GM19467 (cell line): ENCODE results near the gene TMEM238L.

ENCODE experiments used
- ATAC-seq: cut with Tn5 transposase; IDR thresholded peaks from one replicate; pipeline ENCODE4 v1.9.1; 2021; ENCODE audit warnings: mild to moderate bottlenecking, moderate library complexity; ENCODE audit not compliant: unreplicated experiment

The TMEM238L gene

DNA sequence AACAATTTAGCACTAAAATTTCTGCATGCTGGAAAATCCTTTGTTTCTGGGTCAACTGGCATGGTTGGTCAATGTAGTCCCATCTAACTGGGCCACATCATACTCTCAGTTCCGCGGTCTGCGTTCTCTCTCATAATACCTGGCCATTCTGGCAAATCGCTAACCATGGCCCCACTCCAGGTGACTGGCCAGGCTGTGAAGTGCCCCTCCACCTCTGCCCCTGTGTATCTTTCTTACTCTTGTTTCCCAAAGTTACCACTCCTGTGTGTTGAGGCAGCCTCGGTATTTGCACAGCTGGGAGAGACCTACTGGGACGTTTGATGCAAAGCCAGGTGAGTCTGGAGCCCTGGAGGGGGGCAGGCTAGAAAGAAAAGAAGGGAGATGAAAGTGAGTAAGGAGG is 2.0 kb upstream of the TMEM238L start:
- no peak for ATAC-seq

GRCh38 chr17:10804546-10804945 is 647 bp upstream of the TMEM238L start:
- no peak for ATAC-seq

DNA sequence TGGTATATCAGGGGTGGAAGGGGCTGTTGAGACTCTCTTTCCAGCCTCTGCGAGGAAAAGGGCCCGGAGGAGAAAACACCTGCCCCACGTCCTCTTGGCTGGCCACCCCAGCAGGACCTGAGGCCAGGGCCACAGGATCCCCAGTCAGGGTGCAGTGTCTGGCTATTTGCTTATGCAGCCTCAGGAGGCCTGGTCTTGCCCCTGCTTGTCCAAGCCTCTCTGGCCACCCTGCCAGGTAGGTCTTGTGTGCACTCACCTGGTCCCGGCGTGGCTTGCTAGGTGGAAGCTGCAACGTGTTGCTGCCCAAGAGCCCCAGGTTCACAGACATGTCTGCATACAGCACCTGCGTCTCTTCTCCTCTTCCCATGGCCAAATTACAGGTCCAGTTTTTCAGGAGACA is 549 bp downstream of the TMEM238L start:
- ATAC-seq, result no peak

GRCh38 chr17:10802496-10803284 is 1.2 kb downstream of the TMEM238L start:
- ATAC-seq, result no peak

DNA sequence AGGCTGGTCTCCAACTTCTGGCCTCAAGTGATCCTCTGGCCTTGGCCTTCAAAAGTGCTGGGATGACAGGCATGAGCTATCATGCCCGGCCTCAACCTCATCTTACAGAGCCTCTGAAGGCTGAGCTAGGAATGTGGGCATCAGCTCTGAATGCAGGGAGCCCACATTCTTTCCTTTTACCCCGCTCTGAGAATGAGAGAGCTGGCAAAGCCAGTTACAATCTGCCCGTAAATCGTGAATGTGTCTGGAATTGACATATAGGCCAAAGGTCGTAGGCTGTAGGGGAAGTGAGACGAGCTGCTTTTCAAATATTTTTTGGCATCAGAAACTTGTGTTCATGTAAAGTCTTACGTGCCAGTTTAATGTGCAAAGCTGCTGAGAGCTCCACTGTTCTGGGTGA is 4.5 kb downstream of the TMEM238L start:
- no peak for ATAC-seq

DNA sequence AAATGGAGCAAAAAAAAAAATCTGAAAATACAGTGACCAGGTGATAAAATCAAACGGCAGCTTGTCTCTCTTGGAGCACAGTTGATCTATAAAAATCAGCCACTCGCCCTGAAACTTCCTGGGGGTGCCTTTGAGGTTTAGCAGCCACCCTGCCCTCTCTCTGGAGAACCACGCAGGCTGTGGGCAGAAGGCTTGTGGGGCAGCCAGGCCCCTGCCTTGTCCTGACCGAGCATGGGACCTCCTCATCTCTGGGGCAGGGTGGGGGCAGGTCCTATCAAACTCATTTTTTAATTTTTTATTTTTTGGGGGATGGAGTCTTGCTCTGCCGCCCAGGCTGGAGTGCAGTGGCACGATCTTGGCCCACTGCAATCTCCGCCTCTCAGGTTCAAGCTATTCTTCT is 5.0 kb downstream of the TMEM238L start:
- ATAC-seq, result no peak

- no peak for ATAC-seq
Observed at GRCh38 chr17:10798332-10798749, 5.6 kb downstream of the TMEM238L start.

DNA sequence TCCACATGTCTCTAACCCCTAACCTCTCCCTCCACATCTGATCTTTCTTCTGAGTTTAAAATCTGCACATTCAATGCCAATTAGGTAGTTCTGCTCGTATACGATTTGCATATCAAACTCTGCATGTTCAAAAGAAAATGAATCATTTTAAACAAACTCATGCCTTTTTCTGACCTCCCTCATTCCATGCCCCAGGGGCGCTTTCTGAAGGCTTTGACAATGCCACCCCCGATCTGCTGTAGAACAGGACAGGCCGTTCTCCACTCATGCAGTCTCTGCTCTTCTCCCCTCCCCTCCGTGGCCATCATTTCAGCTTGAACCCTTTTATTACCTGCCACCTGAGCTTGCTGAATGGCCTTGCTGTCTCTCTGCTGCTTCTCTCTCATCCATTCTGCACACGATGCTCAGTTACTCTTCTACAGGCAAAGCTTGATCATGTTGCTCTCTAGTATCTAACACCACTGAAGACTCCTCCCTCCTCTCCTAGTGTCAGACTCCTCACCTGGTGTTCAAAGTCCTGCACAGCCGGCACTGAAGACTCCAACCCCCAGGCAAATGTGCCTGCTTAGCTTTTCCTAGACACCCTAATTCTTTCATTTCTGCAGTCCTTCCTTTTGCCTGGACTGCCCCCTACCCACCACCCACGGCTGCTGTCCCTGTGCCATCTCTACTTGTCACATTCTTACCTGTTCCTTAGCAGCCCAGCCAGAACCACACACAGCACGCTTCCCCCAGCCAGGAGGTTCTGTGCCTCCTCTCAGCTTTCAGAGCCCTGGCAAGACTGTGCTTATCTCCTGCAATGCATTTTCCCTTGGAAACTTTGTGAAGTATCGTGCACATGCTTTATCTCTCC is 6.2 kb downstream of the TMEM238L start:
- no peak for ATAC-seq

GRCh38 chr17:10793816-10794215 is 10.1 kb downstream of the TMEM238L start:
- no peak for ATAC-seq

DNA sequence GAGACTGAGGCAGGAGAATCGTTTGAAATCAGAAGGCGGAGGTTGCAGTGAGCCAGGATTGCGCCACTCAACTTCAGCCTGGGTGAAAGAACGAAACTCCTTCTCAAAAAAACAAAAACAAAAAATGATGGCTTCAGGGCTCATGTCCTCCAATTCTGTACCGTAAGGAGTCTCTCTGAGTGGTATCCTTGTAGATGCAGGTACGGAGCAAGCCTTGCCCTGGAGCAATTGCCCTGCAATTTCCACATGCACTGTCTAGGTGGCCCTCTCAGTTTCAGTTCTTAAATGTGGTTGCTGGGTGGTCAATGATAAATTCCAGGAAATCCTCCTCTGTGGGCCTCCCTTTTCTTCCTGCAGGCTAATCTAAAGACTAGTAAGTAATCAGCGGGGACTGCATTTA is 10.6 kb downstream of the TMEM238L start:
- ATAC-seq, result no peak

DNA sequence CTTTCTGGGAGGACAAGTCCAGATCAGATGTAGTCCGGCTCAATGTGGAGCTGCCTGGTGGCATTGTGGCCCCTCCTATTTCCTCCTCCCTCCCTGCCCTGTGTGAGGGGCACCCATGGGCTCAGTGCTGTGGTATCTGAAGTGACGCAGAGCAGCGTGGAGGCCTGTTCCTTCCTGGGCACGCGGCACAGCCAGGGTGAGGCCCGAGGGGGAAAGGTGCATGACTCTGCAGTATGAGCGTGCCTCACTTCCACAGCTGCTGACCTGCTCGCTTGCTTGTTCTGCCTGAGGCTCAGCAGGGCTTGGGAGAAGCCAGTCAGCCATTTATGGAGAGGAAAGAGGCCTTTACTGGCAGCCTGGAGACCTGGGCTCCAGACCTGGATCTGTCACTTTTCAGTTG is 11.7 kb downstream of the TMEM238L start:
- no peak for ATAC-seq

DNA sequence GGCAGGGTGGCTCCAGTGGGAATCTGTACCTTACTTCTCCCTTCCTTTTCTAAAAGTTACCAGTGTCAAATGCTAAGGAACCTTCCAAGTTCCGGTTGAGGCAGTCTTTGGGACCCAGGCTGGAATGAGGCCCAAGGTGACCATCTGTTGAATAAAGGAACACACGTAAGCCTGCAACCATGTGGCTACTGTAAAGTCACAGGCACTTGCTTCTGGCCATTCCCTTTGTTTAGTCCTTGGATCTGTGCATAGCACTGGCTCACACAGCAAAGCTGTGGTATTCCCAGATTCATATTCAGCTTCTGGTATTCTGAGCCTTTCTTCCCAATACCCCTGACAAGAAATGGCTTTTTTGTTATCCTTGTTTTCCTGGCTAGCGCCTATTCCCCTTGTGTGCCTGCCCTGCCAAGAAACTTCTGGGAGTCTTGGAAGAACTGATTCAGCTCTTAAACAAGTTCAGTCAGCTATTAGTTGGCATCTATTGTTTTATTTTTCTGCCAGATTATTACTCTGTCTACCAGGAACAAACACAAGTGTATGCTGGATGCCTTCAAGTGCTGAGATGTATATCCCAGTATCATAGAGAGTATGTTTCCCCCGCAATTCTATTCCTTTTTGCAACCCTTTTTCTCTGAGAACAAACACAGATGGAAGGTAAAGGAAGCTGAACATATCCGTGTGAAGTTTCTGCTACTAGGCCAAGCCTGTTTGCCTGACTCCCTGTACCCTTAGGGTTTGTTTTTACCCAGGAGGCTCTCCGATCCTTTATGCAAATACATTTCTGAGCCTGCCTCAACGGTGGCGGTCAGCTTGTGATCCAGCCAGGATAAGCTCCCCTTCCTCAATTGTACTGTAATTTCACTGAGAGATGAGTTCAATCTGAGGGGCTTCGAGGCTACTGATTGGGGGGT is 13.2 kb downstream of the TMEM238L start:
- ATAC-seq, result no peak

GRCh38 chr17:10789694-10790271 is 14.1 kb downstream of the TMEM238L start:
- ATAC-seq, result no peak

GRCh38 chr17:10787306-10788045 is 16.4 kb downstream of the TMEM238L start:
- no peak for ATAC-seq

- ATAC-seq, result no peak
Observed at GRCh38 chr17:10785295-10785694, 18.6 kb downstream of the TMEM238L start.

DNA sequence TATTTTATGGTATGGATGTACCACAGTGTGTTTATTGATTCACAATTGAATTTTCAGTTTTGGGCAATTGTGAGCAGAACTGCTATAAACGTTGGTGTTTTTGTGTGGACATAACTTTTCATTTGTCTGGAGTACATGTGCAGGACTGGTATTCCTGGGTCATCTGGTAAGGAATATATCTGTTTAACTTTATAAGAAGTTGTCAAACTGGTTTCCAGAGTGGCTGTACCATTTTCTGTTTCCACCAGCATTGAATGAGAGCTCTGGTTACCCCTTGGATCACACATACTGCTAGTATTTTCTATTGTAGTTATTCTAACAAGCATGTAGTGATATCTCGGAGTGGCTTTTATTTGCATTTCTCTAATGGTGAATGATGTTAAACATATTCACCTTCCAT is 24.3 kb downstream of the TMEM238L start:
- no peak for ATAC-seq

GRCh38 chr17:10777890-10778289 is 26.0 kb downstream of the TMEM238L start:
- ATAC-seq, result no peak

GRCh38 chr17:10777131-10777807 is 26.6 kb downstream of the TMEM238L start:
- ATAC-seq, result no peak

- ATAC-seq, result no peak
Observed at GRCh38 chr17:10776381-10776780, 27.5 kb downstream of the TMEM238L start.
